Left renal pelvis (tissue), 4 donors: ENCODE measurements around the gene RNU1-2. TPM values are rescaled to one million over a fixed set of nuclear protein-coding genes. Genes with fewer than 3 reads are reported as not detected.
A peak's percentile ranks its signal among the peaks of the same experiment; 100 is the strongest.
"Not testable (repeated sequence)": the region's sequence is repeated elsewhere in the genome, so short reads cannot be mapped to it uniquely, and the experiment has no call there.

Source experiments
- DNase-seq, 4 donors: peaks; one replicate each; pipeline ENCODE4 v3.0.0-alpha.2; 2013; ENCODE audit warnings: low read depth in 4 of 4, low spot score in 3 of 4
- polyA plus RNA-seq, 4 donors: library from polyadenylated mRNA; unstranded; fragments of 120-200 nt; gene quantifications; one replicate each; pipeline ENCODE4 v1.2.1, GENCODE V29; 2013; ENCODE audit not compliant: insufficient read length in 4 of 4

Gene RNU1-2
- polyA plus RNA-seq, 4 donors: not detected

DNA sequence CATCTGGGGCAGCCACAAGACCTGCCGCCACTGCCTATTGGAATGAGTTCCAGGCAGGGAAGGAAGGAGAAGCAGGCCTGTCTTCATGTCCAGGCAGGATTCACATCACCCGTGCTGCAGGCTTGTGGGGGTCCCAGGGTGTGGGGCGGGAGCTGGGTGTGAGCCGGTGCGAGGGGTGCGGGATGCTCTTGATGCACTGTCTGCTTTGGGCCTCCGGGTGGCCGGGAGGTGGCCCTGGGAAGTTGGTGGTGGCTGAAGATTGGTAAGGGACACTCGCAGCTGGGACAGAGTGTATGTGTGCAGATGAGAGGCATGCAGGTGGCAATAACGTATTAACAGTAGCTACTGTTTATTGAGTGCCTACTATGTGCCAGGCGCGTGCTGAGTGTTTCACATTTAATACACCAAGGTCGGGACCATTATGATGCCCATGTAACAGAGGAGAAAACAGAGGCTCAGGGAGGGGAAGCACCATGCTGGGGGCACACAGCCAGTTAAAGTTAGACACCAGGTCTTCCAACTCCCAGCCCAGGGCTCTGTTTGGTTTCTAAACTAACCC is 29.2 kb downstream of the RNU1-2 start:
- no peak for DNase-seq

DNA sequence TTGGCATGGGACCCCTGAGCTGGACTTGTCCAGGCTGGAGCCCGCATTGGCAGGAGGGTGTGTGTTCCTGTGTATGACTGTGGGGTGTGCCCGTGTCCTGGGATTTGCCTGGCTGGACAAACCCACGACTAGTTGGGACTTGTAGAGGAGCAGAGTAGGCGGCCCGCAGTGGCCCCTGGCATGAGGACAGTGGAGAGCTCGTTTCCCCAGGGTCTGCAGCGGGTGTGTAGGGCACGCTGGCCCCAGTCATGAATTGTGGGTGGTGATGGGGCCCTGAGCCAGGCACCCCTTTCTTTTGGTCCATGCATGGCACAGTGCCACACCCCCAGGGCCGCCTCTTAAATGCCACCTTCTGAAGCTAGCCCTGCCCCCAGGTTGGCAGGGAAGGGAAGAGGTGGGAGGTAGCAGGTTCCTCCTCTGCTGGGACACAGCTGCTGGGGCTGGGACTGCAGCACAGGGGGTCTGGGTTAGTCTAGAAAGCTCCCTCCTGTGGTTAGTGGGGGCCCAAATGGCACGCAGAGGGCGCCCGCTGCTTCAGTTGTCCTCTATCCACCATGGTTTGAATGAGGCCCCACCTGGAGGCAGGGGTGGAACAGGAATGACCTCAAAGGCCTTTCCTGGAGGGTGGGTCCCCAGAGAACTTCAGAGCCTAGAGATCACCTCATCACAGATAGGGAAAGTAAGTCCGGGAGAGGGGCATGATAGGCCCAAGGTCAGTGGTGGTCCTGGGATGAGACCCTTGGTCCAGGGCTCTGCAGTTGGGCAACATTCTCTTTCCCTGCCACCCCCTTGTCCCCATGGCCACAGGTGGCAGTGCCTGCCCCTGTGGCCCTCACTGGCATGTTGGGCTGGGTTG is 30.1 kb downstream of the RNU1-2 start:
- DNase-seq: no peak

DNA sequence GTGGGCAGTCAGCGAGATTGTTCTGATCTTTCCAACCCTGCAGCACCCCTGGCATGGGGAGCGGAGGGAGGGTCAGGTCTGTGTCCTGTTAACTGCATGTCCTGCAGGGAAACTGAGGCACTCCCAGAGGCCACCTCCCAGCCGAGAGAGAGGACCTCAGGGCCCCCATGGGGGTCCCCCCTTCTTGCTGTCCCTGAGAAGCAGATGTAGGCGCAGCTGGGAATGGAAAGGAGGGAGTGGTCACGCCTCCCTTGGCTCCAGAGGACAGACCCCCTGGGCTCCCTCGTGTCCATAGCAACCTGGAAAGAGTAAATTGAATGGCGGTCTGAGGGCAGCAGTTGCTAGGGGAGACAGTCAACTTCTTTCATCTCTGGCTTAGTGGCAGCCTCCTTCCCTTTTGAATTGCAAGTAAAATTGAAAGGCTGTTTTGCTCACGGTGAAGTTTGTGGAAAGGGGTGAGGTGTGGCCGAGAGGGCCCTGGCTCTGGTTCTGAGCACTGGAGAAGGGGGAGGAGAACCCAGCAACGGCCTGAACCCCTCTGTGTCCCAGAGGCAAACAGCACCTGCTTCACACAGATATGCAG is 30.8 kb downstream of the RNU1-2 start:
- peak in 1 of 4 donors; percentile 67 for DNase-seq

DNA sequence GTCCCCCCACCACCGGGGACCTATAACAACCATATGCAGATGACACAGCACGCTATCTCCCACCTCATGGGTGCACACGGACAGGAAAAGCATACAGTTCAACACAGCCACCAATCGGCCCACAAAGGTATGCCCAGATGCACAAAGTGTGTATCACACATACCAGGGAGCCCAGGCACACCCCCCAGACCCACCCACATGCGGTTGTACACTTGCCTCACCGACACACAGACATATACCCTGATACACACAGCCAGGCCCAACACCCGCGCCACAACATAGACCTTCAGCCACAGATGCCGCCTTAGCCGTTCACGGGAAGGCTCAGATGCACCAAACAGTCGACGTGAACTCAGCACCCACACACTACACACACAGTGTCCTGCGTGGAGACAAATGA is 31.5 kb downstream of the RNU1-2 start:
- no peak for DNase-seq

DNA sequence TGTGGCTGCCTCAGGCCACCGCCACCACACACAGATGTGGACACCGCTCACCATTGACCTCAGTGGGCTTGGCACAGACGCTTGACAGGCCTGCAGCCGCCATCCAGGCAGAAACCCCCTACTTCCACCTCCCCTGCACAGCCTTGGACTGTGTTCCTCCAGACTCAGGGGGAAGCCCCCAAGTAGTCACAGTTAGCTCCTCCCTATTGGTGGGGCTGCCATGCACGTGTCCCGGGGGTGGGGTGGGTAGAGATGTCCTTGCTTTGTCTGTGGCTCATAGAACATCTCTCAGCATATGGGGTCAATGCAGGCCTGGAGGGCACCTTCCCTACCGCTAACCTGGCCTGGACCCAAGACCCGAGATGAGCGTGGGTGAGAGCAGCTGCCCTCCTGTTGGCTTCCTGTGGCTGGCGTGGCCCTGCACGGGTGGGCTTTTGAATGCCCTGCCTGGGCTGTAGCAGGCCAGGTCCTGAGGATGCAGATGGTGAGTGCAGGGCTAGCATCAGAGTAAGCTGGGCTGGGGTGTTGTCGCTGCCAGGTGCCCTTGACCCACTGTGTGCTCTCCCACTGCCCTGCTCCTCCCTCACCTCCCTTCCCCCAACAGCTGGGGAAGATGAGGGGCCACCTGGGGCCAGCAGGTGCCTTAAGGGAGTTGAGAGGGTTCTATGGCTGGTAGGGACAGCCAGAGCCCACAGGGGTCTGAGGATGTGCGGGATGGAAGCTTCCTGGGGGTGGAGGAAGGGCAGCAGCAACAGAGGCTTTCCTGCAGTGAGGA is 32.1 kb downstream of the RNU1-2 start:
- no peak for DNase-seq

DNA sequence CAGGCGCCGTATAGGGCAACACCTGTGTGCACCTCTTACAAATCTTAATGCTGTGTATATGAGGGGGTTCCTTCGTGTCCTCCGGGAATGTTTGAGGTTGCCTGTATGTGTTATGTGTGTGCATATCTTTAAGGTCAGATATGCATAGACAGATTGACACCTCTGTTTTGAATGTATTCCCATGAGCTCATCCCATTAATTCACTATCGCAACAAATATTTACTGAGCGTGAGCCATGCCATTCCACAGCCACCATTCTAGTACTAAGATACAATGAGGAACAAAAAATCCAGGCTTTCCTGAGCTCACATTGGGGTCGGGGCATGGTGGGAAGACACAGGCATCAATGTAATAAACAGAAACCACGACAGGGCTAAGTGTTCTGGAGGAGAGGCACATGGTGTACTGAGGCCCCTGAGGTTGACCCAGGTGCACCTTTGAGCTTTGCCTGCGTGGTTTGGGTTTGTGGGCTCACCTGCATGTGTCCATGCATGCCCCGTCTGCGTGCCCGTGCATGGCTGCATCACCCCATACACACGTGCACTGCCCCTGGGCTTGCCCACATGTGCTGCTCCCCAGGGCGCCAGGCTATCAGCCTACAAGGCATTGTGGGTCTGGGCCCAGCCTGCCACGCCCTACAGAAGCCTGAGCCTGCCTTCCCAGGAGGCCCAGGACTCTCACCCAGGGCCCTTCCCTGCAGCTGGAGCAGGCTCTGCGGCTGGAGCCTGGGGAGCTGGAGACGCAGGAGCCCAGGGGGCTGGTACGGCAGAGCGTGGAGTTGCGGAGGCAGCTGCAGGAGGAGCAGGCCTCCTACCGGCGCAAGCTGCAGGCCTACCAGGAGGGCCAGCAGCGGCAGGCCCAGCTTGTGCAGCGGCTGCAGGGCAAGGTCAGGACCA is 33.6 kb downstream of the RNU1-2 start:
- not testable (repeated sequence) for DNase-seq

DNA sequence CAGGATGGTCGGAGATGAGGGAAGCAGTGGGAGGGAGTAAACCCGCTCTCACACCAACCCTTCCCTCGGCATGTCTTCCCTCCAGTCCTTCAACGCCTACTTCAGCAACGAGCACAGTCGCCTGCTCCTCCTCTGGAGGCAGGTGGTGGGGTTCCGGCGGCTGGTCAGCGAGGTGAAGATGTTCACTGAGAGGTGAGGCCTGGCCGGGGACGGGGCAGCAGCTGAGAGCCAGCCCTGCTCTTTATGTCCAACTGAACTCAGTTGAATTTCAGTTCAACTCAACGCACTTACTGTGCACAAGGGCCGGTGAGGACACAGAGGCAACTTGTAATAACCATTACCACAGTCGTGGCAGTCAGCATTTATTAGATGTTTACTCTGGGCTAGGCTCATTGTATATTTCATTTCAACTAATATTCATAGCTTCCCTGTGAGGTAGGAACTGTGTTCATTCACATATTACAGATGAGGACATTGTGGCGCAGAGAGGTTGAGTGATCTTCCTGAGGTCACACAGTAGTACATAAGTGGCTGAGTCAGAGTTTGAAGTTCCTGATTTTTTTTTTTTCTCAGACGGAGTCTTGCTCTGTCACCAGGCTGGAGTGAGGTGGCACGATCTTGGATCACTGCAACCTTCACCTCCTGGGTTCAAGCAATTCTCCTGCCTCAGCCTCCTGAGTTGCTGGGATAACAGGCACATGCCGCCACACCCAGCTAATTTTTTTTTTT is 35.6 kb downstream of the RNU1-2 start:
- not testable (repeated sequence) for DNase-seq

DNA sequence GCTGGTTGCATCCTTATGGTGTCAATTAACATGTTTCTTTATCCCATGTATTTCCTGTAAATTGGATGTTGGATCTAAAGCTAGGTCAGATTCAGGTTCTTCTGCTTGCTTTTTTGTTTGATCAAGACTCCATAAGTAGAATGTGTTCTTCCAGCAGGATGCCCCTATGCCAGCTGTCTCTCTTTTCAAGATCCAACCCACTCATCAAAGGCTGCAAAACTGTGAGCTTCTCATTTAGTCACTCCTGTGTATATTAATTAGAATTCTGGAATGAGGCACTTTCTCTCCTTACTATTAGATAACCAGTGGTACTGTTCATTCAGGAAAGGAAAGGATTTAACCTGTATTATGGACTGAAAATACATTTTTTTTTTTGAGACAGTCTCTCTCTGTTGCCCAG is 38.2 kb downstream of the RNU1-2 start:
- DNase-seq: not testable (repeated sequence)

DNA sequence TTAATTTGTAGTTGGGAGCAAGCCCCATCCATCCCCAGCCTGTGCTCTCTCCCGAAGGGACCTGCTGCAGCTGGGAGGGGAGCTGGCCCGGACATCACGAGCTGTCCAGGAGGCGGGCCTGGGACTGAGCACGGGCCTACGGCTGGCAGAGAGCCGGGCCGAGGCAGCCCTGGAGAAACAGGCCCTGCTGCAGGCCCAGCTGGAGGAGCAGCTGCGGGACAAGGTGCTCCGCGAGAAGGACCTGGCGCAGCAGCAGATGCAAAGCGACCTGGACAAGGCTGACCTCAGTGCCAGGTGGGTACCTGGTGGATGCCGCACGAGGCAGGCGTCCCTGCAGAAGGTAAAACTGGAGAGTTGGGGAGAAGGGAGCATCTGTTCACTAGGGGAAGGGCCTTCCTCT is 40.8 kb downstream of the RNU1-2 start:
- DNase-seq: not testable (repeated sequence)

DNA sequence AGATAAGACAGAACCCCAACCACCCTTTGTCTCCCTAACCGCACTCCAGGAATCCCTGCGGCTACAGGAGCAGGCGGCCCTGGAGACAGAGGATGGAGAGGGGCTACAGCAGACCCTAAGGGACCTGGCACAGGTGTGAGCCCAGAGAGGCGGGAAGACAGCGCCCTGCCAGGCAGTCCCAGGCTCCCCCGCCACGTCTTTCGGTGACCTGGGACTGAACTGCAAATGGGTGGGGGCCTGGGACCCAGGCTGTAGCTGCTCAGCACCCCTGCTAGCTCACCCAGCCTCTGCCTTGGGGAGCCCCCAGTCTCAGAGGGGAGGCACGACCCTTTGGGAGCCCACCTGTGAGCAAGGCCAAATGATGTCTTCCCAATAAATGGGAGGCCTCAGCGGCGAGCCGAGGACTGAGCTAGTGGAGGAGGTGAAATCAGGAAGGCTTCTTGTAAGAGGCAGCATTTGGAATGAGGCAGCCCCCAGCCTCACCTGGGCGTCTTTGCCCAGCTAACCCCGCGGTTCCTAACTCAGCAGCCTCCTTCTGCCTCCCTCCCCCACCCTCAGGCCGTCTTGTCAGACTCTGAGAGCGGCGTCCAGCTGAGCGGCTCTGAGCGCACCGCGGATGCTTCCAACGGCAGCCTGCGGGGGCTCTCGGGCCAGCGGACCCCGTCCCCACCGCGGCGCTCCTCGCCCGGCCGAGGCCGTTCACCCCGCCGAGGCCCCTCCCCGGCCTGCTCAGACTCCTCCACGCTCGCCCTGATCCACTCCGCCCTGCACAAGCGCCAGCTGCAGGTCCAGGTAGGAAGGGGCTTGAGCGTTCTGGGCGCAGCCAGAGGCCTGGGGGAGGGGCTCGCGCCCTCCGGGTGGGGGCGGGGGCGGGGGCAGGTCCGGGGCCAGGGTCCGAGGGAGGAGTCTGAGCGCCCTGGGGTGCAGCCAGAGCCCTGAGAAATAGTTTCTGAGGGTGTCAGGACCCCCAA is 42.9 kb downstream of the RNU1-2 start:
- DNase-seq: no peak

DNA sequence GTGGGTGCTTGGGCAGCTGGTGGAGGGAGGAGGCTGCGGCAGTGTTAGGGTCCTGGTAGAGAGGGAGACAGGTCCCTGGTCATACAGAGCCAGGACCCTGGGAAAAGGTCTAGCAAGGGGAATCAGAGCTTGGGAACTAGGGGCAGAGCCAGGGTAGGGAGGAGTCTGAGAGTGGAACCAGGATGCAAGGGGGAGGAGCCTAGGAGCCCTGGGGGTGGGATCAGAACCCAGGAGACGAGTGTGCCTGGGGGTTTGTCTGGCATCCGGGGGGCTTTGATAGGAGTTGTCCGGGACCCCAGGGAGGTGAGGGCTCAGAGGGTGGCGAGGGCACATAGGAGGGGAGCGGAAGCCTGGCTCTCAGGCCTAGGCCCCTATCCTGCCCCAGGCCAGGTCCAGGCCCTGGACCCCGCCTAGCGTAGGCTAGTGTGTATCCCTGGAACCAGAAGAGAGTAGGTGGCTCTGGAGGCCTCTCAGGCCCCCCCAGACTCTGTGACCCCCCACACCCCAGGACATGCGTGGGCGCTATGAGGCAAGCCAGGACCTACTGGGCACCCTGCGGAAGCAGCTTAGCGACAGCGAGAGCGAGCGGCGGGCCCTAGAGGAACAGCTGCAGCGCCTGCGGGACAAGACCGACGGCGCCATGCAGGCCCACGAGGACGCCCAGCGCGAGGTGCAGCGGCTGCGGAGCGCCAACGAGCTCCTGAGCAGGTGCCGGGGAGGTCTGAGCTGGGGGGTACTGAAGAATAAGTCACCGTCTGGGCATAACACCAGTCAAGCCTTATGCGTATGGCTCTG is 43.8 kb downstream of the RNU1-2 start:
- not testable (repeated sequence) for DNase-seq

DNA sequence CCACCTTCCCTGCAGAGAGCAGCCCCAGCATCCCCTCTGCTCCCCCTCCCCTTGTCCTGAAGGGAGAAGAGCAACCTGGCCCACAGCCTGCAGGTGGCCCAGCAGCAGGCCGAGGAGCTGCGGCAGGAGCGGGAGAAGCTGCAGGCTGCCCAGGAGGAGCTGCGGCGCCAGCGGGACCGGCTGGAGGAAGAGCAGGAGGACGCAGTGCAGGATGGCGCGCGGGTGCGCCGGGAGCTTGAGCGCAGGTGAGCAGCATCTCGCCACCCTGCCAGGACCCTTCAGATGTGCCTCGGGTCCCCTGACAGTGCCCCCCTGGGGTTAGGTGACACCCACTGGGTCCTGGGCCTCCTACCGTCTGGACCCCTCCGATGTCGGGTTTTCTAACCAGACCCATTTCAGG is 48.3 kb downstream of the RNU1-2 start:
- DNase-seq: no peak

DNA sequence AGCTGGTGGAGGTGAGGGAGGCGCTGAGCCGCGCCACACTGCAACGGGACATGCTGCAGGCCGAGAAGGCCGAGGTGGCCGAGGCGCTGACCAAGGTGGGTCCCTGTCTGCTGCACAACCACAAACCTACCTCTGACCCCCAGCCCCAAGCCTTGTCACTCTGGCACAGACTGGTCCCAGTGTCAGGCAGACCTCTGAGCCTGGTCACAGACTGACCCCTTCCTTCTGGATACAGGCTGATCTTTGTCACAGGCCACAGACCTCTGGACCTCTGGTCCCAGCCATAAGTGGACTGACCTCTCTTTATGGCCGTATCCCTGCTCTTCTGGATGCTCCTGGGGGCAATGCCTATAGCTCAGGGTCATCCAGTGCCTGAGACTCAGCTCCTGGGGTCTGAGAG is 49.7 kb downstream of the RNU1-2 start:
- not testable (repeated sequence) for DNase-seq
